GM12801 (cell line): ENCODE results near the gene HTATSF1.

ENCODE experiments used
- CTCF ChIP-seq: IDR thresholded peaks from one replicate; pipeline ENCODE4 v1.5.1; 2011; ENCODE audit warnings: control low read depth; ENCODE audit not compliant: insufficient read length; ENCODE audit errors: extremely low read depth

Gene HTATSF1

GRCh38 chrX:136531951-136532350, 34.6 kb downstream of the HTATSF1 start, which contains the start of gene VGLL1:
Gene VGLL1 (plus strand): TSS chrX:136532215. CDS start chrX:136536021, 3,806 bp downstream.
- no peak for TF ChIP-seq CTCF

- TF ChIP-seq CTCF, result no peak
These were observed 36.7 kb downstream of the HTATSF1 start for GRCh38 chrX:136534131-136534530.

GRCh38 chrX:136538811-136539210, 41.4 kb downstream of the HTATSF1 start:
- no peak for TF ChIP-seq CTCF

GRCh38 chrX:136540226-136540625, 42.8 kb downstream of the HTATSF1 start:
- TF ChIP-seq CTCF, result no peak

GRCh38 chrX:136541294-136541693, 43.9 kb downstream of the HTATSF1 start:
- no peak for TF ChIP-seq CTCF

- TF ChIP-seq CTCF, result no peak
These were observed 44.9 kb downstream of the HTATSF1 start for GRCh38 chrX:136542281-136542680.

- no peak for TF ChIP-seq CTCF
These were observed 49.0 kb downstream of the HTATSF1 start for GRCh38 chrX:136546371-136546781.

- no peak for TF ChIP-seq CTCF
These were observed 51.8 kb downstream of the HTATSF1 start for GRCh38 chrX:136549226-136549625.
